NCI-H2081 treated with DMSO at 0.1 percent for 48 hours (cell line): ENCODE results near the gene HDAC6.

Source experiments
- DNase-seq: peaks from one replicate; lab custom pipeline; 2025; lab: John Stamatoyannopoulos, UW

The HDAC6 gene

DNA sequence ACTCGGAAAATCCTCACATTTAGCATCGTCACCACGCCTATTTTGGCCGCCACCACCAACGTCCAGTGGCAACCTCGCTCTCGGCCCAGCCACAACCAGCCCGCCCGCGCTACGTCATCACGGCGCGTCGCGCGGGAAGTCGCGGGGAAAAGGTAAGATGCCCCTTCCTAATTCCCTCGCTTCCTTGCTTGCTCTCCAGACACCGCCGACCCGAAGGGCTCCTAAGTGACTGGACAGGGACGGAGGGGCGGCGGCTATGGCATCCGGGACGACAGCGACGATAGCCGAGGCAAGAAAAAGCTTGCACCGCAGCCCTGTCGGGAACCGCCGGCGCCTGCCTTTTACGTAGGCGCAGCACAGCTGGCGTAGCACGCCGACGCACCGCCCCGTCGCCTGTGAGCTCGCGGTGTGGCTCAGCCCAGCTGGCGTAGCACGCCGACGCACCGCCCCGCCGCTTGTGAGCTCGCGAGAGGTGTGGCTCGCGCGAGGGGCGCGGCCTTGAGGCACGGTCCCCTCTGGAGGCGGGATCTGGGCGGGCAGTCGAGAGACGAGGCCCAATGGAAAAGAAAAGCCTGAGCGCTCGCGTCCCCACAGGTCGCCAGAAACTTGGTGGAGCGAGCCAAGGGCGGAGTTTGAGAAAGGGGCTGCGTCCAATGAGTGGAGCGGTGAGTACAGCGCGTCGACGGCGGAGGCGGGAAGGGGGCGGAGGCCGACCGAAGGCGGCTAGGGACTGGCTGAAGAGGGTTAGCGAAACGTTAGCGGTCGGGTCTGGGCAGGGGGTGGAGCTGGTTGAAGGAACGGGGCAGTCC lies at the start of gene HDAC6:
HDAC6 (plus strand) TSS at position 788 of the 809 bp plus-strand sequence. CDS start 626 bp downstream, outside the sequence.
- peak; percentile 86 for DNase-seq

DNA sequence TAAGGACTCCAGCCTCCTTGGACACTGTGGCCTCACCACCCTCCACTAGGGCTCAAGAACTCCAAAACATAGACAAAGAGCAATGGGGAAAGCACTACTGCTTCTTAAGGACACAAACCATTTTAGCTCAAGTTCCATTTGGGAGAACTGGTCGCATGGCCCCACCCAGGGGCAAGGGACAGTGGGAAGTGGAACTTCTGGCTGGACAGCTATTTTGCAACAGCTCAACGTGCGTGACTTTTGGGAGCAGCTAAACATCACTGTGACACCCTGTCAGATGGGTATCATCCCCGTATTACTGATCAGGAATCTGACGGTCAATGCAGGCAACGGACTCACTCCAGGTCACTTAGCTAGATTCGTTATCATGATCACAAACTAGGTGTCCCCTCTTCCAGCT lies 49.4 kb upstream of the HDAC6 start:
- DNase-seq, result no peak

DNA sequence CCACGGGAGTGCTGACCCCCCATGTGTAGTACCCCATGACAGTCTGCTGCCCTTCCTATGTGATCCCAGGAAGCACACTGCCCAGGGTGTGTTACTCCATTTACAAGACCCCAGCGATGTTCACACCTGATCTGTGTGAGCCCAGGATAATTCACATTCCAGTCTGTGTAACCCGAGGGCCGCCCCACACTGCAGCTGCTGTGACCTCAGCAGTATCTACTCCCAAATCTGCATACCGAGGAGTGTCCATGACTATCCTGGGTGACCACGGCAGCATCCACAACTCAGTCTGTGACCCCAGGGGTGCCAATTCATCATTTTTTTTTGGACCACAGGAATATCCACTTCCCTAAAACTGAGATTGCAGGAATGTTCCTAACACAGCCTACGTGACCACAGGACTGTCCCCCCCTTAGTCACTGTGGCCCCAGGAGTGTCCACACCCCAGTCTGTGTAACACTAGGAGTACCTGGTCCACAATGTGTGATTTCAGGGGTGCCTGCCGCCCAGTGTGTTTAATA lies 48.1 kb upstream of the HDAC6 start:
- no peak for DNase-seq

DNA sequence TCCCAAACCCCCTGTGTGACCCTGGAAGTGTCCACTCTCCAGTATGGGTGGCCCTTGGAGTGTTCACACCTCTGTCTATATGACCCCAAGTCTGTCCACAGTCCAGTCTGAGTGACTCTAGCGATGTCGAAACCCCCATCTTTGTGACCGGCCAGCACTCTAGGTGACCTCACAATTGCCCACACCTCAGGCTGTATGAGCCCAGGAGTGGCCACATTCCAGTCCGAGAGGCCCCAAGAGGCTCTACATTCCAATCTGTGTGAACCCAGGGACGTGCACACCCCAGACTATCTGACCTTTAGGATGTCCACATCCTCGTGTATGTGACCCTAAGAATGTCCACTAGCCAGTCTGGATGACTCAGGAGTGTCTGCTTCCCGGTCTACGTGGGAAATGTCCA lies 47.6 kb upstream of the HDAC6 start:
- no peak for DNase-seq

DNA sequence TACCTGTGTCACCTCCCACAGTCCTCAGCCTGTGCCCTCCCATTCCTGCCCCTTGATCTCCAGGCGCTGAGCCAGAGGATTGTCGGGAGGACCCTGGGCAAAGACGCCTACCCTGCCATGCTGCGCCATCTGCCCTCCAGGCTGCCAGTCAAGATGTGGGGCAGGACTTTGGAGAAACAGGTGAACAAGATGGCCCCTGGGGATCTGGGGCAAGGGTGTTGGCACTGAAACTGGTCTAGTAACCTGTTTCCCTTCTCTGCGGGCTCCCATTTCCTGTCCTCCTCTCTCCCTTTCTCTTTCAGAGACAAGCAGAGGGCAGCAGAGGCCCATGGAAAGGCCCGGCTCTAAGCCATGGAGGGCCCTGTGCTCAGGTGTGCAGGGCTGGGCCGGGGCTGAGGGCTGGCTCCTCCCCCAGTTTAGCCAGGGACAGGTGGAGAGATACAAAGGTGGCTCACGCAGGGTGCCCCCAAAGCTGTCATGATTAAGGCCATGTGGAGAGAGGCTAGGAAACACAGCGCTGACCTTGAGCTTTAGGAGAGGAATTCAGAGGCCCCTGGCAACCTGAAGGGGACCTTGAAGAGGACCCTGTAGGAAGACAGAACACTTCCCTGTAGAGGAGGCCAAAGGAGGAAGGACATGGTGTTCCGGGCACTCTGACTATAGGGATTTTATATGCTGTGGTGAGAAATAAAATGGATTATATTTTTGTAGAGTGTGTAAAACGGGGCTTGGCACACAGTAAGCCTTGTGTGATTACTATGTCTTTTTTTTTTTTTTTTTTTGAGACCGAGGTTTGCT lies 40.0 kb upstream of the HDAC6 start, which contains the start of gene GLOD5:
GLOD5 (plus strand) TSS at position 74 of the 798 bp plus-strand sequence; CDS start at position 118, 44 bp downstream.
- DNase-seq, result peak; percentile 4

- no peak for DNase-seq
These were observed 32.6 kb upstream of the HDAC6 start for GRCh38 chrX:48769230-48769629.

- no peak for DNase-seq
These were observed 31.6 kb upstream of the HDAC6 start for GRCh38 chrX:48770296-48770695.

DNA sequence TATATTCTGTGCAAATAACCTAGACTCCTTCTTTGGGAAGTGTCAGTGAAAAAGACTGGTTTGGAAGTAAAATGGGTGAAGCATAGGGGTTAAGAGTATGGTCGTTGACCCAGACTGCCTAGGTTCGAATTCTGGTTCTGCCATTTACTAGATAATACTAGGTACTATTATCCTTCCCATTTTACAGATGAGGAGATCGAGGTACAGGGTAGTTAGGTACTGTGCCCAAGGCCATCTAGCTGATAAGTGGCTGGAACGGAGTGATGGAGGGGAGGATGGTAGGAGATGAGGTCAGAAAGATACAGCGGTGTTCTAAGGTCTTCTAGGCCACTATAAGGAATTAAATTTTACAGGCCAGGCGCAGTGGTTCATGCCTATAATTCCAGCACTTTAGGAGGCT lies 29.3 kb upstream of the HDAC6 start:
- no peak for DNase-seq

GRCh38 chrX:48776818-48777439 lies 24.9 kb upstream of the HDAC6 start:
- DNase-seq, result no peak

DNA sequence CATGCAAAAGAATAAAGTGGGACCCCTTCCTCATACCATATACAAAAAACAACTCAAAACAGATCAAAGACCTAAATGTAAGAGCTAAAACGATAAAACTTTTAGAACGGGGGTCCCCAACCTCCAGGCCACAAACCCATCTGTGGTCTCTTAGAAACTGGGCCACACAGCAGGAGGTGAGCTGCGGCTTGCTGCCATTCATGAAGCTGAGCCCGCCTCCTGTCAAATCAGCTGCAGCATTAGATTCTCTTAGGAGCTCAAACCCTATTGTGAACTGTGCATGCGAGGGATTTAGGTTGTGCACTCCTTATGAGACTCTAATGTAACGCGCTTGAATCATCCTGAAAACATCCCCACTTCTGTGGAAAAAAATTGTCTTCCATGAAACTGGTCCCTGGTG lies 22.5 kb upstream of the HDAC6 start:
- no peak for DNase-seq

DNA sequence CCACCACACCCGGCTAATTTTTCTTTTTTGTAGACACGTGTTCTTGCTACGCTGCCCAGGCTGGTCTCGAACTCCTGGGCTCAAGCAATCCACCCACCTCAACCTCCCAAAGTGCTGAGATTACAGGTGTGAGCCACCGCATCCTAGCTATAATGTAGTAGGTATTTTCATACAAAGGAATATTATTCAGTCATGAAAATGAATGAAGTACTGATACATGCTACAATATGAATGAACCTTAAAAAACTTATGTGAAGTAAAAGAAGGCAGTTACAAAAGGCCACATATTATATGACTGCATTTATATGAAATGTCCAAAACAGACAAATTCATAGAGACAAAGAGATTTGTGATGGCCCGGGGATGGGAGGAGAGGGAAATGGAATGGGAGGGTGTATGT lies 20.2 kb upstream of the HDAC6 start:
- DNase-seq, result no peak

DNA sequence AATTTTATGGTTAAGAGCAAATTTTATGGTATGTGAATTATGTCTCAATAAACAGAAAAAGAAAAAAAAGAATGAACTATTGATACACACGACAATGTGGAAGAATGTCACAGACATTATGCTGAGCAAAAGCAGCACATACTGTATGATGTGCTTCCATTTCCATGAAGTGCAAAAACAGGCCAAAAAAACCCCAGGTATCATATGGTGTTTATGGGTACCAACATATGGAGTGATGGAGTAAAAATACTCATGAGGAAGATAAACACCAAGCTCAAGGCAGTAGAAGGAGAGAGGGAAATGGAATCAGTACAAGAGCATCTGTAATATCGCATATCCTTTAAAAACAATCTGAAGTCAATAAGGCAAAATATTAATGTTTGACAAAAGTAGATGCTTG lies 19.7 kb upstream of the HDAC6 start:
- DNase-seq, result no peak

GRCh38 chrX:48782795-48783194 lies 19.1 kb upstream of the HDAC6 start:
- DNase-seq, result no peak

- DNase-seq, result no peak
These were observed 17.1 kb upstream of the HDAC6 start for GRCh38 chrX:48784726-48785125.

GRCh38 chrX:48785186-48785539 lies 16.7 kb upstream of the HDAC6 start:
- DNase-seq, result no peak

- no peak for DNase-seq
These were observed 16.2 kb upstream of the HDAC6 start for GRCh38 chrX:48785540-48786214.

DNA sequence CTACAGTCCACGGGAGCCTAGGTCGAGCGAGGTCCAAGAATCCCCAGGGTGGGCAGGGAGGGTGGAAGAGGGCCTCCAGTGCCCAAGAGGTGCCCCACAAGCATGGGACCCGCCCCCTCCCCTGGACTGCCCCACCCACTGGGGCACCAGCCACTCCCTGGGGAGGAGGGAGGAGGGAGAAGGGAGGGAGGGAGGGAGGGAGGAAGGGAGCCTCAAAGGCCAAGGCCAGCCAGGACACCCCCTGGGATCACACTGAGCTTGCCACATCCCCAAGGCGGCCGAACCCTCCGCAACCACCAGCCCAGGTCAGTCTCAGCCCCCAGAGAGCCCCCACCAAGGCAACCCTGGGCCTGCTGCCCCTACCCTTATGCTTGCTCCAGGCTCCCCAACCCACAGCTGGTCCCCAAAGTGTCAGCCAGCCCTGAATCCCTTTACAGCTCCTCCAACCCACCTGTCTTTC lies 15.5 kb upstream of the HDAC6 start, which contains the start of gene GATA1:
GATA1 (plus strand) TSS at position 250 of the 460 bp plus-strand sequence. CDS start 4,520 bp downstream, outside the sequence.
- DNase-seq, result no peak

DNA sequence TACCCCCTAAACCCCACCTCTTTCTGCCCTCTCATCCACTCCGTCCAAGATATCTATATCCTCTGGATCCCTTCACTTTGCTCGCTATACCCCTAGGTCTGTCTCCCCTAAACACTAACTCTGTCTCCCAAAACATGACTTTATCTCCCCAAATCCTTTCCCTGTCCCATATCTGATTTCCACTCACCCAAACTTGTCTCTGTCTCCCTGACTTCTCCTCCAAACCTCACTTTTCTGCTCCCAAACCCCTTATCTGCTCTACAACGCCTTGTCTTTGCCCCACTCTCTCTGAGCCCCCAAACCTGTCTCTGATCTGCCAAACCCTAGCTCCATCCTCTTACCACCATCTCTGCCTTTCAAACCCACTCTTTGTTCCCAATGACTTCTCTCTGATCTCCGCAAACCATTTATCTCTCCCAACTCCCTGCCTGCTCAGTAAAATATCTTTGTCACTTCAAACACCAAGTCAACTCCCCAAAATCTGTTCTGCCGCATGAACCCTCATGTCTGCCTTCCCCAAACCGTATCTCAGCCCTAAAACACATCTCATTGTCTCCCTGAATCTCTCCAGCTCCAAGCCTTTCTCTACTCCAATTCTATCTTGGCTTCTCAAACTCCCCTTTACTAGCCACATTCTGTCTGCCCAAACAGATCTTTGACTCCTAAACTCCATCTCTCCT lies 14.9 kb upstream of the HDAC6 start:
- no peak for DNase-seq

DNA sequence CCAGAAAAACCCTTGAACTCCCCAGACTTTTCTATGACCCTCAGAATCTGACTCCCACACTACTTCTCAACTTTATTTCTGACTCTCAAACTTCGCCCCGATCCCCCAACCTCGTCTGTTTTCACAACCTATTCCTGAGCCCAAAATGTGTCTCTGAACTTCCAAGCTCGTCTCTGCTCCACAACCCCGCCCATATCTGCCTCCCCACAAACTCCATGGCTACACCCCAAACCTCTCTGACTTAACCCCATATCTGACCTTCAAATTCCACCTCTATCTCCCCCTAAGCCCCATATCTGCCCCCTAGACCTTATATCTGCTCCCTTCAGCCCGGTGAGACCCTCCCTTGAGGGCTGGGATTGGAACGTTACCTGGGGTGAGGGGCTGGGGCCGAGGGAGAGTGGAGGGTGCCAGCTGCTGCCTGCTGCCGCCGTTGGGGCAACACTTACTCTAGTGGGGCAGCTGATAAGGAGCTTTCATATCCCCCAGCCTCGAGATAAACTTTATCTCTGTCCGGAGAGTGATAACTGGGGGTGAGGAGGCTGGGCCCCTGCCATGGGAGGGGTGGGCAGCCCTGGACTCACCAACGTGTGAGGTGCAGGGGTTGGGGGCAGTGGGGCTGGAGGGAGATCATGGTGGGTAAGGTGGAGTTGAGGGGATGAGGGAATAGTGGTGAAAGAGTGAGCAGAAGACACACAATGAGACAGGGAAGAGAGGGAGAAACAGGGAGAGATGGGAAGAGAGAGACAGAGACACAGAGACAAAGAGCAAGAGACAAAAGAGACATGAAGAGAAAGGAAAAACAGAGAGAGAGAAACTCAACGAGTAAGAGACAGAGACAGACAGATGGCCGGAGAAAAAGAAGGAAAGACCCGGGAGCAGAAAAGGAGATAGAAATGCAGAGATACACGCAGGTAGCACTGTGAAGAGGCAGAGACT lies 14.1 kb upstream of the HDAC6 start:
- no peak for DNase-seq
